OCI-LY3 (cell line): ENCODE results near the gene CLIC6.

Experiments used
- H2AFZ ChIP-seq: fragments of 200-600, 300-600 bp; shearing (Covaris generic); 2 replicates; pipeline ENCODE4 v1.6.0; 2014; ENCODE audit warnings: antibody characterized with exemption, low read depth, low read length
- H3K27ac ChIP-seq: fragments of 200-600, 300-600 bp; sonication (generic); 2 replicates; pipeline ENCODE4 v1.5.1; 2014; ENCODE audit warnings: mild to moderate bottlenecking, low read length, moderate library complexity, mixed read lengths
- H3K27me3 ChIP-seq: fragments of 200-600, 300-600 bp; sonication (generic); 2 replicates; pipeline ENCODE4 v1.6.1; 2014; ENCODE audit warnings: low read depth, low read length, mixed read lengths
- H3K36me3 ChIP-seq: fragments of 200-600, 300-600 bp; sonication (generic); replicated peaks from 2 replicates; pipeline ENCODE3; 2014; ENCODE audit warnings: low read depth, low read length, mixed read lengths
- H3K4me1 ChIP-seq: fragments of 300-600, 200-600 bp; sonication (generic); 2 replicates; pipeline ENCODE4 v1.6.1; 2014; ENCODE audit warnings: low read length, mixed read lengths
- H3K4me2 ChIP-seq: fragments of 200-600, 300-600 bp; sonication (generic); 2 replicates; pipeline ENCODE4 v1.6.1; 2014; ENCODE audit warnings: low read length, mixed read lengths
- H3K4me3 ChIP-seq: fragments of 300-600, 200-600 bp; sonication (generic); 2 replicates; pipeline ENCODE4 v1.5.1; 2014; ENCODE audit warnings: antibody characterized with exemption, mild to moderate bottlenecking, low read length, moderate library complexity
- H3K79me2 ChIP-seq: fragments of 300-600, 200-600 bp; shearing (Covaris generic); 2 replicates; pipeline ENCODE4 v1.6.1; 2014; ENCODE audit warnings: mild to moderate bottlenecking, low read length, mixed read lengths
- H3K9ac ChIP-seq: fragments of 300-600, 200-600 bp; shearing (Covaris generic); 2 replicates; pipeline ENCODE4 v1.6.0; 2014; ENCODE audit warnings: mild to moderate bottlenecking, low read length, moderate library complexity
- H3K9me3 ChIP-seq: fragments of 200-600, 300-600 bp; shearing (Covaris generic); 2 replicates; pipeline ENCODE4 v1.6.1; 2014; ENCODE audit warnings: low read length, mixed read lengths; ENCODE audit not compliant: insufficient read depth
- H4K20me1 ChIP-seq: fragments of 200-600, 300-600 bp; sonication (generic); 2 replicates; pipeline ENCODE4 v1.6.1; 2016; ENCODE audit warnings: low read length, mixed read lengths; ENCODE audit not compliant: insufficient read depth
- CTCF ChIP-seq: fragments of 200-600, 300-600 bp; sonication (generic); IDR thresholded peaks from 2 replicates; pipeline ENCODE4 v1.5.1; 2014; ENCODE audit warnings: antibody characterized with exemption, low read length, low read depth
- EZH2phosphoT487 ChIP-seq: fragments of 200-600 bp; shearing (Covaris generic); IDR thresholded peaks from 2 replicates; pipeline ENCODE4 v1.6.1; 2018; ENCODE audit warnings: antibody characterized with exemption, mixed run types, low read depth

CLIC6 gene

GRCh38 chr21:34673006-34673405 is 4.2 kb downstream of the CLIC6 start:
- TF ChIP-seq EZH2phosphoT487 (no peak), CTCF (no peak)
- no peak overlapping the region for H3K9ac ChIP-seq
- H3K36me3 ChIP-seq, result no peaks in the 10 kb centered on the region
- H3K9me3 ChIP-seq, result no peaks in the 10 kb centered on the region
- H4K20me1 ChIP-seq, result no peaks in the 10 kb centered on the region
- no peaks in the 10 kb centered on the region for H3K27me3 ChIP-seq
- H3K27ac ChIP-seq, result no peak overlapping the region
- H3K79me2 ChIP-seq, result no peaks in the 10 kb centered on the region
- no peak overlapping the region for H2AFZ ChIP-seq
- no peak overlapping the region for H3K4me3 ChIP-seq
- peaks cover 5% of the 10 kb centered on the region for H3K4me1 ChIP-seq
- H3K4me2 ChIP-seq, result no peak overlapping the region

GRCh38 chr21:34674468-34674867 is 5.7 kb downstream of the CLIC6 start:
- no peaks in the 10 kb centered on the region for H3K9me3 ChIP-seq
- H3K9ac ChIP-seq, result no peak overlapping the region
- H3K27ac ChIP-seq, result no peak overlapping the region
- TF ChIP-seq EZH2phosphoT487 (no peak), CTCF (no peak)
- no peak overlapping the region for H3K4me3 ChIP-seq
- no peak overlapping the region for H2AFZ ChIP-seq
- H3K4me1 ChIP-seq, result peaks cover 11% of the 10 kb centered on the region
- no peak overlapping the region for H3K4me2 ChIP-seq
- no peaks in the 10 kb centered on the region for H3K36me3 ChIP-seq
- no peaks in the 10 kb centered on the region for H3K27me3 ChIP-seq
- H4K20me1 ChIP-seq, result no peaks in the 10 kb centered on the region
- H3K79me2 ChIP-seq, result no peaks in the 10 kb centered on the region

- no peaks in the 10 kb centered on the region for H3K79me2 ChIP-seq
- H3K4me2 ChIP-seq, result no peak overlapping the region
- no peaks in the 10 kb centered on the region for H4K20me1 ChIP-seq
- H3K9ac ChIP-seq, result no peak overlapping the region
- H3K36me3 ChIP-seq, result no peaks in the 10 kb centered on the region
- no peaks in the 10 kb centered on the region for H3K9me3 ChIP-seq
- no peak overlapping the region for H3K4me3 ChIP-seq
- TF ChIP-seq EZH2phosphoT487 (no peak), CTCF (no peak)
- H2AFZ ChIP-seq, result no peak overlapping the region
- no peak overlapping the region for H3K27ac ChIP-seq
- no peaks in the 10 kb centered on the region for H3K27me3 ChIP-seq
- H3K4me1 ChIP-seq, result peaks cover 11% of the 10 kb centered on the region
Measured at GRCh38 chr21:34675871-34676270, 7.1 kb downstream of the CLIC6 start.

- H3K27me3 ChIP-seq, result no peaks in the 10 kb centered on the region
- H3K27ac ChIP-seq, result no peak overlapping the region
- no peaks in the 10 kb centered on the region for H4K20me1 ChIP-seq
- TF ChIP-seq EZH2phosphoT487 (no peak), CTCF (no peak)
- no peaks in the 10 kb centered on the region for H3K36me3 ChIP-seq
- no peak overlapping the region for H3K4me2 ChIP-seq
- 0 out of 2 replicates have a peak, but pooled peaks cover 4% of the 10 kb centered on the region for H3K9me3 ChIP-seq
- no peak overlapping the region for H3K9ac ChIP-seq
- no peaks in the 10 kb centered on the region for H3K79me2 ChIP-seq
- no peak overlapping the region for H3K4me3 ChIP-seq
- no peak overlapping the region for H2AFZ ChIP-seq
- H3K4me1 ChIP-seq, result peaks cover 11% of the 10 kb centered on the region
Measured at GRCh38 chr21:34679051-34679450, 10.3 kb downstream of the CLIC6 start.
